ENCODE measurements around the gene NFIA.

The NFIA gene

DNA sequence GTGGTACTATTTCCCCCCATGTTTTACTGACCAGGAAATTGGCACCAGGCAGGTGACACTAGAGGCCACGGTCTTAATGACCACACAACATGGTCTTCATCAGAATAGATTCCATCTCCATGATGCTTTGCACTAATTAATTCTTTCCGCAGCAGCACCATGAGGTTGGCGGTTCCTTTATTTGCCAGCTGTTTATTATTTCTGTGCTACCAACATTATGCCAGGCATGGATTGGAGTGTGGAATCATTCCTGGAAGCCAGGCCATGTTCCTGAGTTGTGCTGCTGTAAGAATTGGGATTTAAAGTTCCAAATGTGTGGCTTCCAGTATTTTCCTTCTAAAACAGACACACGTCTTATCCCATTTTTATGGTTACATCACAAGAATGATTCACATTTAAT is 107.8 kb downstream of the NFIA start:
- DNase-seq, result no peak

DNA sequence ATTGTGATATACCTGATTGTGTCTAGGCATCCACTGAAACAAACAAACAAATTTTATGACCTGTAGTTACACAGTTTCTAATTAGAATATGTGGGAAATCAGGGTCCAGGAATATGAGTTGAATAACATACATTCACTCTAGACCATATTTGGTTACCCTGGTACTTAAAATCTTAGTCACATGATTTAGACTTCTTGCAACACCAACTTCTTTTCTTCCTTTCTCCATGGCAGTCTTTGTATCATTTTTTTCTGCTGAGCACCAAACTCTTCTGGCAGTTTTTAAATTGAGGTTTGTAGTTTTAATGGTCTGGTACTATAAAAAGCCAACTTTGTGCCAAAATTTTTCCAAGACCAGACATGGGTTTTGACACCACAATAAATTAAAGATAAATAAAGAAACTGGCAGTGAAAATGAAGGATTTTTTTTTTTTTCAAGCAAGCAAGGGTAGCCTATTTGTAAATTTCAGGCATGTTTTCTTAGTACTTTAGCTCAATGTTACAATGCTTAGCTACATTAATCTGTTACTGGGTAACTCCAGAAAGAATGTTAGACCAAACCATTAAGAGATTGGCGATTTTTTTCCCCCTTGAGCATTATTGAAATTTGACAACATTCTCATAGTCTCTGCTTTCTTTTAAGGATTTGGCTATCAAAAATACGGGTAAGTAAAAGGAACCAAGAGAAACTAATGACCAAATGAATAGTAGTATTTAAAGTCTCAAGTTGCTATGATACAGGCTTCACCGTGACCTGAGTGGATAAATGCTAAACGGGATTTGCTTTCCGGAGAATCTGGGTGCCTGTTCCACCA is 108.5 kb downstream of the NFIA start:
- no peak for DNase-seq

DNA sequence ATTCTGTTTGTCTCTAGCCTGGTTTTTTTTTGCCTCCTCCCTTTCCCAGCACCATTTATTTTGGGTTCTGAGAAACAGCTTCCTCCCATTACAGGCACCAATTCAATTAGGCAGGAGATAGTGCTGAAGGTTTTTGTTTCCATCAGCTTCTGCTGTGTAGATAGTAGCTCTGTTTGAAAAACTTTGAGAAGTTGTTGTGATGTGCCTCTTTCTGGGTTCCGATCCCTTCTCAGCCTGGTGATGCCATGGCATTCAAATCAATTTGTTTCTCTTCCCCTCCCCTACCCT is 109.0 kb downstream of the NFIA start:
- no peak for DNase-seq

DNA sequence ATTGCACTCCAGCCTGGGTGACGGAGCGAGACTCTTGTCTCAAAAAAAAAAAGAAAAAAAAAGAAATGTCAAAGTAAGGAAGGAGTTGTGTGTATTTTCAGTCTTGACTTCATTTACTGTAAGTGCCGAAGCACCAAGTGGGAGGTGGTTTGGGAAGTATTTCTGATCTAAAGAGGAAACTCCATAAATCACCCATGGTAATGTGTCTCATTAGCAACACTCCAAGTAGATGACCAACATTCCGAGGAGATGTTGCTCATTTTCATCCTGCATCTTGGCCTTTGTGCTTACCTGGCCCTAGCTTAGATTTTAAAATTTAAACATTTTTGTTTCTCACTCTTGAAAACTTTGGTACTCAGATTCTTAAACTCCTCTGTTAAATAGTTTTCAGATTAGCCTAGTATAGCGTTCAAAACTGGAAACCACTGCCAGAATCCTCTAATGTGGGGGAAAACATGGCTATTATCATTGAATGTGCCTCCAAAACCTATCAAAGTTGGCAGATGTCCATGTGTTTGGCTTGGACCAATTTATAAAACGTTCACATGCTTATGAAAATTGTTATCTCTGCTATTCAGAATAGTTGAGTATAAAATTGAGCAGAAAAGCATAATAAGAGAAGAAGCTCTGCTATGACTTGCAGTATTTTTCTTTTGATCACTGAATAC is 110.4 kb downstream of the NFIA start:
- no peak for DNase-seq

DNA sequence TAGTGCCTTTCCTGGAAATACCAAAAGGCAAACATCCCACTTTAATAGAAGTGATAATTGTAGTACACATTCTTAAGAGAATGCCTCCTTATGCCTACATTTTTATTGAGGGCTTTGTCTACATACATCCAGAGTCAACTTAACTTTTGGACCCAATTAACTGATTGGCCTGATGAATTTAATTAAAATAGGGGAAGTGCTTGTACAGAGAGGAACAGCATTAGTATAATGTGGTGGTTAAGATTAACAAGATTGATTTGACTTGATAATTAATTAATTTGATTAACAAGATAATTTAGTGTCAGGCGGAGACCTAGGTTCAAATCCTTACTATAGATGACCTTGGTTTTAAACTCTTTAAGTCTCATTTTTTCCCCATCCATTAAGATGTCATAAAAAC is 111.4 kb downstream of the NFIA start:
- DNase-seq, result no peak

DNA sequence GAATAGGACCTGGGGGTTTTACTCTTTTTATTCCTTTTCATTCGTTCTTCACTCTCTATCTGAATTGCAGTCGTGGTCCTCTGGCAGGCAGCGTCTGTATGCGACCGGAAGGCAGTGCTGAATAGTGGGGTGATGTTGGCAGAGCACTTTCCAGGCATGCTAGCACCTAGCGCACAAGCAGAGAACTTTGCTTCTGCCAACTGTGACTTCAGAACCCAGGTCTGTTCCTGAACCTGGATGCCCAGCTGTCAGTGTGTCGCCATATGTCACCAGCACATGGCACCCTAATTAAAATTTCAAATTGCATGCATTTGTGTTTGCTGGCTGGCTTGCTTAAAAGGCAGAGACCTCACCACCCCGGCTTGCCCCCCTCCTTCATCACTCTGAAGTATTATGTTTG is 116.2 kb downstream of the NFIA start:
- DNase-seq, result no peak

DNA sequence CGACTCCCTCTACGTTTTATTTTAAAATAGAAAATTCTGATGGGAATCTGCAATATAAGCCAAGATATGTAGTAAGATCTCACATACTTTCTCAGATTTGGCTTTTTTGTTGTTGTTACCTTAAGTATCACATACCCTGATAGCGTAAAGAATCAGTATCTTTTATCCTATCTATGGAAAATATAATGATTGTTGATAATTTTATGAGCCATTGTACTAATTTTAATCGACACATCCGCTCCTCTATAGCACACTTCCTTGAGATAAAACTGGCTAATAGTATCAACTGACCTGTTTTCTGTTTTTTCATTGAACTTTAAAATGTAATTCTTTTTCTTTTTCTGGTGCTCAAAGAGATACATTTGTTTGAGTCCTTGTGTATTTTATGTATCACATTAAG is 118.7 kb downstream of the NFIA start:
- DNase-seq, result no peak

DNA sequence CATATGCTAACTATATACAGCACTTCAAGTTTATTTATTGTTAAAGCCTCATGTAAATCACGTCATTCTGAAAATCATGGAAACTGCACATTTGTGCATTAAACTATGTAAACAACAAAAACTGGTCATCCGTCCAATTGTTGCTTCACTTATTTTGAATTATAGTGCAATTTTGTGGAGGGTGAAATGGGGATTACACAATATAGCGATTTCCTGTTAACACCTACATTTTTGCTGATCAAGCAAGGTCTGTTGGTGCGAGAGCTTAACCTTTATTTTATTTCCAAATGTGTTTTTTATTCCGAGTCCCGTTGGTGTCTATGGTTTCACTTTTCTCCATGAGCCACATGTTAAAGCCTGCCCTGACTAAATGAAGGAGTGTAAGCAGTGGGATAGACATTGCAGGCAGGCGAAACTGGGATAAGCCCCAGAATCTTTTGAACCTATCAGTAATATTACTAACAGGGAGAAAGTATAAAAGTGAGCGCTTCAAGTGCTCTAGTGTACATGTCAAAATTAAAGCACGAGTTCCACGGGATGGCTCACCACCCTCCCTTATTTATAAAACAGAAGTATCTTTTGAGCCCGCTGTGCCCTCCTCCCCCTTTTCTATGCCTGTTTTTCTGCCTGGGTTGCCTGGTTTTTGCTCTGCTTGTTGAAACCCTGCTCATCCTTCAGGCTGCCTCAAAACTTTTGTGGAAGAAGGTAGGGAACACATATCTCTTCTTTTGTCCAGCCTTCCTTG is 120.7 kb downstream of the NFIA start:
- DNase-seq, result no peak

DNA sequence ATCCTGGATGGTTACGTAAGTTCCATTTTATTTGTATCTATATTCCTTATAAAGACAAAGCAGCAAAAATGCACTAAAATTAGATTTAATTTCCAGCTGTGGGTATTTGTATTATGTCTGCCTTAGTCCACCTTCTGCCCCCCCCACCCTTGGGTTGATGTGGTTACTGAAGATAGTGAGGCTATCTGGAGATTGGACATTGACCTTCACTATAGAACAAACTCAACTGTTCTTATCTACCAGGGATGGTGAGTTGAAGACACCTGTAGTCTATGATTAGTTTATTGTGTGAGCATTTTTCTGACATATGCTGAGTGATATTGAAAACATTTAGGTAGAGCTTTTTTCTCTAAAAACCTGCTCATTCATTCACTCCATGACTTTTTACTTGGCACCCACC is 122.2 kb downstream of the NFIA start:
- DNase-seq, result no peak

DNA sequence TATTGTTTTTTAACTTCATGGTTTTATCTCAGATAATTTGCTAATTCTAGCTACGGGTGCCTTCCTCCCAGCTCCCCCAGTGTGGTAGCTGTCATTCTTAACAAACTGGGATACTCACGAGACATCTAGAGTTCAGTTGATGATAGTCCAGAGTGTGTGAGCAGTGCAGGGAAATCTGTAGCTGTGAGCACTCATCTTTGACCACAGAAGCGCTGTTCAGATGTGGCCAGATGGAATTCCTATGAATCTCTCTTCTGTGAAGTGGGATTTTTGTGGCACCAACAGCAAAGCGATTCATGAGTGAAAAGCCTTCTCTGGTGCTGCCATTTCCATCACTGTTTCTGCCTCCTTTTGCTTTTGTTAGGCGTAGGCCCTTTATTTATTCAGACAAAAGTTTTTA is 125.1 kb downstream of the NFIA start:
- no peak for DNase-seq

DNA sequence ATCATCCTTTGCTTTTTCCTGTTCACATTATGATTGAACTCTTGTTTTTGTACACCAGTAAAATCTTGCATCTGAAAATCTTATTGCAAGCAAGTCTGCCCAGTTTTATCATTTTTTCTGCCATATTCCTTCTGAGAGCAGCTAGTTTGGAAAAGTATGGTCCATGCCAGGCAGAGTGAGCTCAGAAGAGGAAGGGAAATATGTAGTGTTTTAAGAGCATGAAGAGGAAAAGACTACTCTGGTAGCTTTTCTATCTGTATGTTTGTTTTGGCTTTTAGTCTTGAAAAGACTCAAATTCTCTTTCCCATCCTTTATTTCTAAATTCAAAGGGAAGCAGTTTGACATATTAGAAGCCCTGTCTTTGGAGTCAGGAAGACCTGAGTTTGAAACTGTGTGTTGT is 125.8 kb downstream of the NFIA start:
- no peak for DNase-seq

DNA sequence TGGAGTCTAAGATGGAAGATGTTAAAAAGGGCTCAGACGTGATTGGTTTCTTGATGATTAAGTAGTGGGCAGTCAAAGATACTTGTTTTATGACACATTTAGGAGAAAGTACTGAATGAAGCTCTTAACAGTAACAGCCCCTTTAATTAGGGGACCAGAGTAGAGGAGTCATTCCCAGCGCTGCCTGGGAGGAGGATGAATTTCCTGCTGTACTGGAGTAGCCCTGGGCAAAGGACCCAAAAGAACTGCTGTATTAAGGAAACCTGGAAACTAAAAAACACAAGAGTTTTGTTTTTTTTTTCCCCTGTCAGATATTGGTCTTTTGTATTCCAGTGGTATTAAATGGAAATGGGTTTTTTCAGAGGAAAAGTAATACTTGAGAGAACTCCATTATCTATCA is 126.5 kb downstream of the NFIA start:
- no peak for DNase-seq

DNA sequence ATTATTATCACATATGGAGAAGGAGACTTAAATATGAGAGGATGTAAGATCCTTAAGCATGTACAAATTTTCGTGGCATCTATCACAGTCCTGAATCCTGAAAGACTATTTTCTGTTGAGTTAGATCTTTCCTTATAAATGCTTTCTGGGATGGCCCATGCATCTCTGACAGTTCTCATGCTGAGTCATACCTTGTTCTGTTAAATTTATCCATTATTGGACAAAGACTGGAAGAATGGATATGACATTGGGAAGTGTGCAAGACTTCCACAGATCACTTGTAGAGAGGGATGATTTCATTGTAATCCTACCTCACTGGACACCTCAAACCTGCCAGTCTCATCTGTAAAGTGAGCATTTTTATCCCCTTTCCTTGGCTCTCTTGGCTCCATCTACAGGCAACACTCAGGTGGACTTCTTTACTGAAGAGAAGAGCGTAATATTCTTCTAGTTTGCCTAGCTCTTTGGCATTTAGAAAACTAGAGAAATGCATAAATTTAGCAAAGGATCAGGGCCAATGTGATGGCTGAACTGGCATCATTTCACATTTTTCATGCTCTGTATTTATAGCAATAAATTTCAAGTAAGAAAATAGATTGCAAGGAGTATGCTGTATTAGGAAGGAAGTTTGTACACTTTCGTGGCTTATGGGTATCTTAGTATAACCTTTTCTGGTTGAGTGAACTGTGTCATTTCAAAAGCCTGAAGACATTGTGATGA is 128.2 kb downstream of the NFIA start:
- no peak for DNase-seq

DNA sequence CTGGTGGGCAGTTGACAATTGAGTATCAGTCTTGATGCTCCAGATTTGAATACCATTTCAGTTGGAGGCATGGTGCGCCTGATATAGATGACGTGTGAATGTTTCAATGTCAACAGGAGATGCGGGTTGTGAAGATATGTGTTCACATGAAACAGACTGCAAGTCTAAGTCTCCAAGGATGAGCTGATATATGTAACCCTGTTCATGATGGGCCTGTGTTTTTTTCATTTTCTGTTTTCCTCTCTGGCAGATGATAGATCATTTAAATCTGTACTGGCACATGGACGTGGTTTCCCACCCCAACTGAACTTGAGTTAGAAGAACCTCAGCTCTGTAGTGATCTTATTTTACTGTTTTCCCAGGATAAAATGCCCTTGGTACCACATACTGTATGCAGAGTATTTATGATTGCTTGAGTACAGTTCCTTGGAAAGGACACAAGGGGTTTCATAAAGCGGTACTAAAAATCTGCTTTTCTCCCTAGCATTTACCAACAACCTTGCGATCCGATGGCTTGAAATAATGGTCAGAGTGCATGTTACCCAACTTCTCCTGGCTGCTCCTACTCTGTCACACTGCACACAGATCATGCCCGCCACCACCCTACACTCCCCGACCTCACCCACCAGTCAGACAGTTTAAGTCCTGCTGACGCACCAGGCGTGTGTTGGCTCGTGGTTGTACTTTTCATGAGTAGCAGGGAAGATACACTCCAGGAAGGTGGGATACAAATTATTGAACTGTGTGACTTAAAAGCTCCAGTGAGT is 131.1 kb downstream of the NFIA start:
- no peak for DNase-seq

DNA sequence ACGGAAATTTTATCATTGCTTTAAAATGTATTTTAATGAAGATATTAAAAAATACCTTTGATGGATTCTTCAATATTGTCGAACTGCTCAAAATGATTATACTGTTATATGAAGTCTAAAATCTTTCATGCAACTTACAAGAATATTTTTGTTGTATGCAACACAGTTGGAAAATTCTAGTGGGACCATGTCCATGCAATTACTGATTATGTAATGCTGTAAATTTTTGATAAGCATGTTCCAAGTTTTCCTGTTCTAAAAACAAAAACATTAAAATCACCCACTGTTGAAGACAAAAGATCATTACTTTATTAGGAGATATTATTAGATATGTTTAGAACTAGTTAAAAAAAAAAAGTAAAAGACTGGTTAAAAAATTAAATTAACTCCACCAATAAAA is 132.8 kb downstream of the NFIA start:
- DNase-seq, result no peak

DNA sequence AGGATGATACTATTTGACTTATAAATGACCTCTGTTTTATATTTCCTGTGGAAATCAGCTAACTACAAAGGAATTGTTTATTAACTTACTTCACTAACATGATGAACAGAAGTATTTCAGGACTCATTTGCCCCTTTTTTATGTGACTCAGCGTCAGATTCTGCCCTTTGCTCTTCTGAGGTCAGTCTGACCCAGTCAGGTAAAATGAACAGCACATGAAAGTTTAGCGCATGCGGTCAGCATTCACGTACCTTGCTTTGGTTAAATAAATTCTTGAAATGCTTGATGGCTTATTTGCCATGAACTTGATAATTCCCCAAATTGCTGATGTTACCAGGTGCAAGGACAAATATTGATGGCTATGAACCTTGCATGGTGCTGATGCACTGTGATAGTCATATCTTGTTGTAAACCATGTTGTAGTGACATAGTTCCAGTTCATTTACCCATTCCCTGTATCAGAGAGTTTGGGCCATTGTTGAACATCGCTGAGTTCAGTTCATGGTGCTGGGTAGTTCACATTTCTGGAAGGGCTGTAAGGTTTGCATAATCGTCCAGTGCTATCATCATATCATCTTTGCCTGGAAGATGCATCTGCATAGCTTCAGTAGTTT is 133.4 kb downstream of the NFIA start:
- DNase-seq, result no peak

DNA sequence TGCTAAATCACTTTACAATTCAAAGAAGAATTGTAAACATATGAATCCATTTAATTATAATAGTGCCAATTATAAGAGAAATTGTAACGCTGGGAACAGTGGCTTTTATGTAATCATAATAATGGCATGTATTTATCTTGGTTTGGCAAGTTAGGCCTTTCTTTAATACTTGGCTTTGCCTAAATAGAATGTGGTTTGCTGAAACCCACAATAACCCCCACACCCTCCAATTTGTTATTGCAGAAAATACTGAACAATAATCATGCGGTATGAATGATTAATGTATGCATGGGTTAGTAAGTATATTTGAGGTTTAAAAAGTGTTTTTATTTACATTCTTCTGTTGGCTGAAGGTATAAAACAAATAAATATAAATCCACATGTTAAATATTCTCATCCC is 138.2 kb downstream of the NFIA start:
- no peak for DNase-seq

DNA sequence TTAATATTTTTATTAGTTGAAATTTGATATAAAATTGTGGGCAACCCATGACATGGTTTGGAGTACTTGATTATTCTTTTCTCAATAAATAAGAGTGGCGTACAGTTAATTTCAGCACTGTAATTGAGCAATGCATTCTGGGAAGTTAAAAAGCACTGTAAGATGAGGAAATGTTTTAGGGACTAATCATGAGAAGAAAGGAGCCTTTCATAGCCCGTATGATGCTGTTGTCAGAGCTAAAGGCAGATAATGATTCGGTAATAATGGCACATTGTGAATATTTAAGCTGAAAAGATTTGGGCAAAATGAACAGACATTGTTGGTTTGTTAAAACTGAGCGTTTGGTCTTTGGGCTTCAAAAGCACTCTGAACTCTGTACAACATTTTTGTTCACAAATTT is 139.3 kb downstream of the NFIA start:
- no peak for DNase-seq

DNA sequence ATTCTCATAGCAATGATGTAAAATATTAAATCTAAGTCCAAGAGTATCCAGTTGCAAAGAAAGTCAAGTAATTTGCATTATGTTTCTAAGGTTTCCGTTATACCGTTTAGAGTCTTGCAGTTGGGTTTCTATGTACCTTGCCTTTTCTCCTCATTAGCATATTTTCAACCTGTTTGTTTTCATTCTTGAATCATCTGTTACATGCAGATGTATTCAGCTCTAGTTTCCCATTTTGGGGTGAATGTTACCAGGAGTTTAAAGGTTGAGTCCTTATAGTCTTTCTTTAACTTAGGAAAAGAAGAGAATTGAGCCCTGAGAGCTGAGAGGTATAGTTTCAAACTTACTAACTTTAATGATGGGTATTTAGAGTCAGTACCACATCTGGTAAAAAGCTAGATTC is 139.9 kb downstream of the NFIA start:
- DNase-seq, result no peak

DNA sequence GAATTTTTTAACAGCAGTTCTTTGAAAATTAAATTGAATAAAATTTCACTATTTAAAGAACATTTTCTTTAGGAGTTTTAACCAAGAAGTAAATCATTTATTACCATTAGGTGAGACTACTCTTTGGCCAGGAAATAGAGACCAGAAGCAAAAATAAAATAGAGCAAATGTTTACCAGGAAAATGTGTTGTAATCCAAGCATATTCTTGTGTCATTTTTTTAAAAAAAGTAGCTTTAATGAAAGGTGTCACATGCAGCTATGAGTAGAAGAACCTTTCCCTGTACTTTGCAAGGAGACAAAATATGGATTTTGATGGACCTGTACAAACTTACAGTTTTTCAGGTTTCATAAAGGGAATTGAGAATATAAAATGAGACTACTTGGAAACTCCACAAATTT is 140.8 kb downstream of the NFIA start:
- no peak for DNase-seq

DNA sequence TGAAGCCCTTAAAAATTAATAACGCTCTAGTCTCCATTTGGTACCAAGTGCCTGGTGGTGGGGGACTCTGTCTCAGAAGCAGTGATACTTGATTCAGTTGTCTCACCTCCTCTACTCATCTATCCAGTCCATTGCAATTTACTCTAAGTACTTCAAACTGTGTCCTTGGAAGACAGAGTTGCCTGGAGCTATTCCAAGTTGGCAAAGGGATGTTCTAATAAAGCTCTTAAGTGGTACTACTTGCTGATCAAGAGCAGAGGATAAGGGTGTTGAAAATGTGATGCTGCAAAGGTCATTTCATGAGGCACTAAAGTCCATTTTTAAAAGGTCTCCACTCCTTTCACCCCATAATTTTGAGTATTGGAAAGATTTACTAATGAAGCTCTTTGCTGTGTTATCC is 142.2 kb downstream of the NFIA start:
- DNase-seq, result no peak

DNA sequence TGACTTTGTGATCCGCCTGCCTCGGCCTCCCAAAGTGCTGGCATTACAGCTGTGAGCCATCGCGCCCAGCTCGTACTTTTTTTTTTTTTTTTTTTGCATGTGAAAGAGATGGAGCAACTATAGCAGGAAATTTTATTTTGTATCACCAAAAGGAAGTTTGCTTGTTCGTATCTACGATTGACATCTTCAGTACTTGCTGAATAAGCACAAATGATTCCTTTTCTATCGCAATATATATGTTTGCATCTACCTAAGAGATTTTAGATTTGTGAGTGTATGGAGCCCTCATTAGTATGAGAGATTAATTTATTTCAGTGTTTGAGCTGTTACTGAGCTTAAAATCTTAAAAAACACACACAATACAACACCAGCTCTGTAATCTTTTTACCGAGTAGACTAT is 143.1 kb downstream of the NFIA start:
- no peak for DNase-seq
